GM21529 (cell line): ENCODE data around the gene JMJD1C.
"Not testable (repeated sequence)": the region's sequence is repeated elsewhere in the genome, so short reads cannot be mapped to it uniquely, and the experiment has no call there.

ENCODE experiments used
- ATAC-seq: cut with Tn5 transposase; IDR thresholded peaks from one replicate; pipeline ENCODE4 v1.9.1; 2021; ENCODE audit not compliant: unreplicated experiment

JMJD1C gene

GRCh38 chr10:63304146-63304545 is 161.6 kb downstream of the JMJD1C start:
- no peak for ATAC-seq

GRCh38 chr10:63300801-63301200 is 165.0 kb downstream of the JMJD1C start:
- ATAC-seq, result no peak

- ATAC-seq, result no peak
These were observed 167.8 kb downstream of the JMJD1C start for GRCh38 chr10:63297941-63298340.

GRCh38 chr10:63294781-63295180 is 171.0 kb downstream of the JMJD1C start:
- ATAC-seq, result no peak

GRCh38 chr10:63292847-63293246 is 172.9 kb downstream of the JMJD1C start:
- ATAC-seq, result not testable (repeated sequence)

GRCh38 chr10:63288170-63288569 is 177.6 kb downstream of the JMJD1C start:
- ATAC-seq, result no peak

GRCh38 chr10:63286754-63287264 is 179.0 kb downstream of the JMJD1C start:
- ATAC-seq, result peak; percentile 79

- ATAC-seq, result peak; percentile 64
These were observed 179.4 kb downstream of the JMJD1C start for GRCh38 chr10:63286340-63286739.

GRCh38 chr10:63283901-63284300 is 181.9 kb downstream of the JMJD1C start:
- not testable (repeated sequence) for ATAC-seq

- no peak for ATAC-seq
These were observed 182.7 kb downstream of the JMJD1C start for GRCh38 chr10:63283093-63283492.

GRCh38 chr10:63281967-63282366 is 183.8 kb downstream of the JMJD1C start:
- no peak for ATAC-seq

GRCh38 chr10:63280386-63280785 is 185.4 kb downstream of the JMJD1C start:
- ATAC-seq, result no peak

GRCh38 chr10:63275094-63275493 is 190.7 kb downstream of the JMJD1C start:
- no peak for ATAC-seq

GRCh38 chr10:63273577-63273976 is 192.2 kb downstream of the JMJD1C start:
- no peak for ATAC-seq

- peak; percentile 90 for ATAC-seq
These were observed 196.8 kb downstream of the JMJD1C start for GRCh38 chr10:63268798-63269503.

GRCh38 chr10:63268149-63268797 is 197.5 kb downstream of the JMJD1C start:
- ATAC-seq, result no peak

GRCh38 chr10:63267414-63268148 is 198.2 kb downstream of the JMJD1C start:
- ATAC-seq, result no peak

- no peak for ATAC-seq
These were observed 199.1 kb downstream of the JMJD1C start for GRCh38 chr10:63266391-63267316.

- no peak for ATAC-seq
These were observed 200.0 kb downstream of the JMJD1C start for GRCh38 chr10:63265683-63266235.

- ATAC-seq, result no peak
These were observed 200.6 kb downstream of the JMJD1C start for GRCh38 chr10:63265222-63265617.
